Activated CD8-positive, alpha-beta memory T cell treated with anti-CD3 and anti-CD28 coated beads for 36 hours (primary cell): ENCODE results near the gene PAX5. TPM values are rescaled to one million over a fixed set of nuclear protein-coding genes. Genes with fewer than 3 reads are reported as not detected.
"Not testable (repeated sequence)": the region's sequence is repeated elsewhere in the genome, so short reads cannot be mapped to it uniquely, and the experiment has no call there.

ENCODE experiments used
- CTCF ChIA-PET: fragments of 350-600 bp; sonication (Branson Sonifier 250); formaldehyde crosslinking; loops from one replicate; lab custom pipeline; 2021; ENCODE audit warnings: antibody characterized with exemption; lab: Charles Lee
- POLR2A ChIA-PET: fragments of 350-600 bp; sonication (Branson Sonifier 250); formaldehyde crosslinking; loops from one replicate; lab custom pipeline; 2021; ENCODE audit warnings: antibody characterized with exemption; lab: Charles Lee
- total RNA-seq, 2 experiments: library from RNA; stranded (reverse); gene quantifications; one replicate each; pipeline ENCODE4 v1.2.3, GENCODE V29; 2021

Gene PAX5
- total RNA-seq, 2 experiments from 2014 or later = 0.23 to 0.34 TPM

DNA sequence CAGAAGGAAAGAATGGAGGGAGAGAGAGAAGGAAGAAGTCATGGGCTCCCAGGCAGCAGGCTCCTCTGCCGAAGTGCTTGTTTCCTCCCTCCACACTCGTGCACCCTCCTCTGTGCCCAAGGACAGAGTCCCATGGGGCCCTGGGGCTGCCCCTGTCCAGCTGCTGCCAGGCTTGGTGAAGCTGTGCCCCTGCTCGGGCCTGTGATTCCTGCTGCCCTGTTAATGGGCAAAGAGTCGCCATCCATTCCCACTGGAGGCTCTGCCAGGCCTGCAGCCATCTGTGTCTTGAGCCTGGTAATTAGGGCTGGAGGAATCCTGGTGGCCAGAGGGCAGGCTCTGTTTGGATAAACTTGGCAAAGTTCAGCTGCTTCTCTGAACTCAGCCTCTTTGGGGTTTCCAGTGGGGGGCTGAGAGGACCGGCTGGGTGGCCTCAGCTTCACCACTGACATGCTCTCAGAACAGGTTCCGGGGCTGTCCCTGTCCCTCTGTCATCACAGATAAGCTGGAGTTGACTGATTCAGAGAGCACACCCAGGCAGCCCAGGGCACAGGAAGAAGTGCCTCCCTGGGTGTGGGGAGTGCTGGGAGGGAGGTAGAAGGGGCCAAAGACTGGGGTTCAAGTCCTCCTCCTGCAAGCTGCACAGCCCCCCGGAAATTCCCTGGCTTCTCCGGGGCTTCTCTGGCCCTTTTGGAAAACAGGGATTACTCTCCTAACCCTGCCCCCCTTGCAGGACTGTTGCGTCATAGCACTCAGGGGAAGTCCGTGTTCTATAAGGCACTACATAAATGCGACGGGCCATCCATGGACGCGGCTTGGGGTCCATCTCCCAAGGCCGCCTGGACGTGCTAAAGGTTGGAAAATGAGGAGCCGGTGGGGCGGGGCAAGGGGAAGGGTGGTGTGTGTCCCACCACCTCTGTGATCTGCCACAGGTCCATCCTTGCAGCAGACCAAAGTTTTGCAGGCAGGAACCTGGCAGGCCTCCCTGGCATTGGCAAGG is 154.8 kb downstream of the PAX5 start:
- CTCF ChIA-PET = interaction anchor here (0.8 kb wide), 1 partner anchor 25 kb away, joined by 3 read pairs; no protein-coding TSS in a partner anchor
- POLR2A ChIA-PET = no interaction called here

DNA sequence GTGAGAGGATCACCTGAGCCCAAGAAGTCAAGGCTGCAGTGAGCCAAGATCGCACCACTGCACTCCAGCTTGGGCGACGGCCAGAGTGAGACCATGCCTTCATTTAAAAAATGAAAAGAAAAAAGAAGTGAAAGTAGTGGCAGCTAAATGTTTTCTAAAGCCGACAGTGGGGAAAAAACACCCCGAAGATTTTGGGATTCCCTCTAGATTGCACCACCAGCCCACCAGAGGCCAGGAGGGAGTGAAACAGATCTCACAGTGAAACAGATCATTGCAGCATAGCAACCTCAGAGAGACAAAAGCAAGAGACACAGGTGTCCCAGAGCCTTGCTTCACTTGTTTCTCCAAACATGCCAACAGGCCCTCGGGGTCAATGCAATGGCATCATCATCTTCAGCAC is 156.8 kb downstream of the PAX5 start:
- ChIA-PET CTCF (no interaction called here), POLR2A (no interaction called here)

DNA sequence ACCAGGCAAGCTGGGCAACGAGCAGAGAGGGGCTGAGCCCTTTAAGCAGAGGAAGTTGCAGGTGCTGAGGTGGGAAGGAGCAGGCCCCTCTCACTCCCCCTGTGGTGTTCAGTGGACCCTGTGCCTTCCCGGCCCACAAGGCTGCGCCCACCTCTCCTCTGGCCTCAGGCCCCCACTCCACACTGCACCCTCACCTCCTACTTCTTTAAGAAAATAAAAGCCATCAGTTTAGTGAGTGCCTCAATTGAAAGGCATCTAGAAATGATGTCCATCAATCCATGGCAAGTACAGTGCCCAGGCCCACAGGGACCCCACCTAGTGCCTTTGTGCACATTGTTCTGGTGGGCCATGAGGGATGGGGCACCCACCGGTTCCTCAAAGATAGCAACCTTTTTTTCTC is 158.0 kb downstream of the PAX5 start:
- CTCF ChIA-PET = no interaction called here
- POLR2A ChIA-PET = no interaction called here

DNA sequence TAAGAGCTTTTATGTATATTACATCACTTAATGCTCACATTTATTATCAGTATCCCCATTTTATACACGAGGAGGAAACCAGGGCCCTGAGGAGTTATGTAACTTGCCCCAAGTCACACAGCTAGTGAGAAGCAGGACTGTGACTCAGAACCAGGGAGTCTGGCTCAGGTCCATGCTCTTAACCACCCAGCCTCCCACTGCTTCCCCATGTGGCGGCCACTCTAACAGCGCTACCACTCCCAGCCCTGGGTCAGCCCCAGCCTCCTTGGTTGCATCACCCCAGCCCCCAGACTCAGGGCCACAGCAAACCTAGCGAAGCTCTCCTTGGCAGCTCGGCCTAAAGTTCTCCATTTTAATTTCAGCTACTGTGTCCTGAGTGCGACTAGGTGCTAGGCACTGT is 159.1 kb downstream of the PAX5 start:
- ChIA-PET POLR2A (no interaction called here), CTCF (interaction anchor here (2.9 to 3.4 kb wide), 2 partner anchors 115 to 121 kb away, joined by 18 to 38 read pairs; no protein-coding TSS in a partner anchor)

DNA sequence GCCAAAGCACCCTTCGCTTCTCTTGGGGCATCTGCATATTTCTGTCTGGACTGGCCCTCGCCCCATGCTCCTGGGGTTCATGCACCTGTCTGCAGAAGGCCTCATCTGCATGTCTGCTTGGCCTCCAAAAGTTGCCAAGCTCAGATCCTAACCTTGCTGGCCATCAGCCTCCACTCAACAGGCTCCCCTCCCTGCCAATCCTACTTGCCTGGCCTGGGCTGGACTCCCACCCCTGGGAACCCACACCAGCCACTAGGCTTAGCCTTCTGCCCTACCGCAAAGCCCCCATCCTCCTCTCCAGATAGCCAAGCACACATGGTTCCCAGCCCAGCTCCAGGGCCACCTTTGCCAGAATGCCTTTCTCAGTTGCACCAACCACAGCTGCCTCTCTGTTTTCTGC is 159.8 kb downstream of the PAX5 start:
- ChIA-PET CTCF (interaction anchor here (1.5 to 3.4 kb wide), 6 partner anchors 30 to 122 kb away, joined by 4 to 38 read pairs (median 6); no protein-coding TSS in a partner anchor), POLR2A (no interaction called here)

DNA sequence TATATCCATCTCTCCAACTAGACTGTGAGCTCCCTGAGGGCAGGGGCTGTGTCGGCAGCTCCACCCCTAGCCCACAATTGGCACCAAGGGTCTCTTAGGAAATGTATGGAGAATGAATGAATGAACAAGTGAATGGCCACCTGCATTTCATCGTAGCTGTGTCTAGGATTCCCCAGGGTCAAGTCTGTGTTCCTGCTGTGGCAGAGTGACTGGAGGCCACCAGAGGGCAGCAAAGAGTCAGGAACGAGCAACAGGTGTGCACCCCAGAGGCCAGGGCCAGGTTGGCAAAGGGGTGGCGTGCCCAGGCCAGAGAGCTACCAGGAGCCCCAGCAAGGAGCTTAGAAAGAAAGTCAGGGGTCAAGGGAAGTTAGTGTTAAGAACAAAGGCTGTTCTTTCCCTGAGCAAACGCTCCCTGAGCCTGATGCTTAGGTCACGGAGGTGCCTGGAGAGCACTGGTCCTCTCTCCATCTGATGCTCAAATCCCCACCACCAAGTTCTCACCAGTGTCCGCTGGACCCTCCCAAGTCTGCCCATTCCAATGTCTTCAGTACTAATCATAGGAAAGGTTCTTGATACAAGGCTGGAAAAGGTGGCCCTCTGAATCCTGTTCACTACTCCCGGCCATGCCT is 160.7 kb downstream of the PAX5 start:
- POLR2A ChIA-PET = no interaction called here
- CTCF ChIA-PET = interaction anchor here (0.6 to 3.4 kb wide), 24 partner anchors 9 to 516 kb away, joined by 3 to 38 read pairs (median 4); no protein-coding TSS in a partner anchor

DNA sequence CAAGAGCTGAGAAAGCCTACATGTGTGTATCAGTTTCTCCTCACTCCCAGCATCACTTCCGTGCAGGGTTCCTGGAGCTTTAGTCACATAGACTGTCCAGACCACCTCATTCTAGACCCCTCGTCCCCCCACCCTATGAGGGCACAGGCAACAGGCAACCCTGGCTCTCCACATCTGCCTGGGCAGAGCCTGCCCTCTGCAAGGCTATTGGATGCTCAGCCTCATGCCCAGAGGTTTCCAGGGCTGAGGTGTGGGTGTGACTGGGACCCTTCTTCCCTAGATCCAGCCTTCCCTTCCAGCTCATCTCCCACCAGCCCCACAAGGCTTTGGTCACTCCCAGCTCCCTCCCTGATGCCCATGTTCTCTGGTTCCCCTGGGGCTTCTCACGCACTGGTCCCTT is 161.4 kb downstream of the PAX5 start:
- POLR2A ChIA-PET = no interaction called here

DNA sequence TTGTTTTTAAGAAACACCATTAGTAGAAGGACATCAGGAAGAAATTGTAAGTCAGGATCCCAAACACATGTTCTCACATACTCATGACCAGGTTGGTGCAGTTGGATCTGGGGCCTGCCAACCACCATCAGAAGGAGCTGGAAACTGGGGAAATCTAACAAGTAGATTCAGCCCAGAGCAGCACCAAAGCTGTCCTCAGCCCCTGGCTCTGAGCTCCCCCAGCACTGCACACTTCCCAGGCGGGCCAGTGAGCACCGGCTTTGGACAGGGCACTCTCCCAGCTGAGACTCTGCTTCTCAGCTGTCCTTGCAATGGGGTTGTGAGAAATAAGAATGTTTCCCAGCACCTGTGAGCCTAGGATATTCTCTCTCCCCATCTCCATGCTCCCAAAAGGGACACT is 162.5 kb downstream of the PAX5 start:
- POLR2A ChIA-PET = no interaction called here
- CTCF ChIA-PET = interaction anchor here (0.5 kb wide), 1 partner anchor 495 kb away, joined by 3 read pairs; no protein-coding TSS in a partner anchor

More for the DNA sequence above, 161.4 kb downstream of the PAX5 start:
- CTCF ChIA-PET = interaction anchor here (0.8 to 3.4 kb wide), 21 partner anchors 8 to 516 kb away, joined by 3 to 38 read pairs (median 4); no protein-coding TSS in a partner anchor

DNA sequence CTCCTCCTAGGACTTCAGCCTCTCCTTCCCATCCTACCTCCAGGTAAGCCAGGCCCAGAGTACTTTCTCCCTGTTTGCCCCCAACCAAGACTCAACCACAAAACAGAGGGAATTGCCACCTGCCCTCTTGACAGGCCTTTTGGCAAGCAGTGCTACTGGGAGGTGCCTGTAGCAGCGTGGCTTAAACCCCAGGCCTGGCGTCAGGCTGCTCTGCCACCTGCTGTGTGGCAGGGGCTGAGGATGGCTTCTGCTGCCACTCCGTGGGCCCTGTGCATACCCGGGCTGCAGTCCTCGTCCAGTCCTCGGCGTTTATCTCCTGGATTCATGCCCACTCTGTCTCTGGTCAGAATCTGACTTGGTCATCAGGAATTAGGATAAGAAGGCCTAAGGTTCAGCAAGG is 163.1 kb downstream of the PAX5 start:
- POLR2A ChIA-PET = no interaction called here
- CTCF ChIA-PET = interaction anchor here (0.5 kb wide), 1 partner anchor 496 kb away, joined by 3 read pairs; no protein-coding TSS in a partner anchor

DNA sequence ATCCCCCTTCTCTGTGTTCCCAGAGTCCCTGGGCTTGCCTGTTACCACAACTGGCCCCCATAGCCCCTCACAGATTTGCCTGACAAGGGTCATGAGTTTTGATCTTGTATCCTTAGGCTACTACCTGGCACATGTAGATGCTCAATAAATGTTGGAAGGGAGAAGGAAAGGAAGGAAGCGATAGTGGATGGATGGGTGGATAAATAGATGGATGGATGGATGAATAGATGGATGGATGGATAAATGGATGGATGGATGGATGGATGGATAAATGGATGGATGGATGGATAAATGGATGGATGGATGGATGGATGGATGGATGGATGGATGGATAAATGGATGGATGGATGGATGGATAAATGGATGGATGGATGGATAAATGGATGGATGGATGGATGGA is 164.5 kb downstream of the PAX5 start:
- CTCF ChIA-PET, POLR2A ChIA-PET: not testable (repeated sequence)

DNA sequence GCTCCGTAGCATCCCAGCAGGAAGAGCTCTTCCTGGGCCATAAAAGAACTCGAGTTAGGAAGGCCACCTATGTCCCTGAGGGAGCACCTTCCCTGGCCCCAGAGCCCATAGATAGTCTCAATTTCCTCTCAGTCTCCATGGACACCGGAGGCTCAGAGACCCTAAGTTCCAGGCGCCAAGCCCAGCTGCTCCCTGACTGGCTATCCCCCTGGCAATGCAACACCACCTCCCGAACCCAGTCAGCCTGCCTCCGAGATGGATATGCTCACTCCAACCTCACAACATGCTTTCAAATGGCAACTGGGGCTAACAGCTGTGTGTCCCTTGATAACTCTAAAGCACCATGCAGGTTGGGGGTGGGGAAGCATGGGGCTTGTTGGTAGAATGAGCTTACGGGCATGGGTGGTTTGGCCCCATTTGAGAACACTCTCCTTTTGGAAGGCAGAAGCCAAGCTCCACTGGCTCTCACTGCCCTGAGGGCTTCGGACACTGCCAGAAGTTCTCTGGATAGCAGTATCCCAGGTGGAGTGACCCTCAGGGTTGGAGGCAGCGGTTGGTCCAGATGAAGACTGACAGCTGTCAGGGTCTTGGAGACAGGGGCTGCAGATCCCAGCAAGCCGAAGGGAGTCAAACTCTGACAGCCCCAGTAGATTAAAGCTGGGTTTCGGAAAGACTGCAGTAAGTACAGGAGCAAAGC is 165.3 kb downstream of the PAX5 start:
- POLR2A ChIA-PET = no interaction called here
- CTCF ChIA-PET = no interaction called here

DNA sequence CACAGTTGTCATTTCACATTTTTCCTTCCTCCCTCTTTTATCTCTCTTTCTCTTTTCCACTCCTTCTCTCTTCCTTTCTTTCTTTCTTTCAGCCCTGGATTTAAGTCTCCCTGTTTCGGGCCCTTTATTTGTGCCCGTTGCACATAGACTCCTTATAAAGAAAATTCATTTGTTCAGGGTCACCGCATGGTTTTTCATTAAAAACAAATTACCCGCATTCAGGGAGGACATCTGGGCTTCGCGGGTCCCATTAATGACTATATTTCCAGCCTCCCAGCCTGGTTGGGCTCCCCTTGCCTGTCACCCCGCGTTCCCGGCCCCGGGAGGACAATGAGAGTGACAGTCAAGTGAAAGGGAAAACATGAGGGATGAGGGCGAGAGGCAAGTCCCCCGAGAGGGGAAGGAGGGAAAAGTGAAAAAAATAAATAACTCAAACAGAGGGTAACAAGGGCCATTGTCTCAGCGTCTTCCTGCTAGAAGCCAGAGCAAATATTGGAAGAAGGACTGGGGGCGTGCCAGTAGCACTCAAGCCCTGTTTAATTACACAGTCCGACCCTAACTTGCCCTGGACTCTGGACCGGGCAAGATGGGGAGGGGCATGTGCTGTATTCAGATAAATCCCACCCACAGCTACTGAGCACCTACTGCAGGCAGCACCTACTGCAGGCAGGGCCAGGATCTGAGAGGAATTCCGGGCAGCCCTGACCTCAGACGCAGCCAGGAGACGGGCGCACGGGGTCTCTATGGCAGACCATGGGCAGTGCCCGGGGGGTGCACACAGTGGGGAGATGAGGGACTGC is 166.2 kb downstream of the PAX5 start:
- ChIA-PET CTCF (no interaction called here), POLR2A (no interaction called here)

DNA sequence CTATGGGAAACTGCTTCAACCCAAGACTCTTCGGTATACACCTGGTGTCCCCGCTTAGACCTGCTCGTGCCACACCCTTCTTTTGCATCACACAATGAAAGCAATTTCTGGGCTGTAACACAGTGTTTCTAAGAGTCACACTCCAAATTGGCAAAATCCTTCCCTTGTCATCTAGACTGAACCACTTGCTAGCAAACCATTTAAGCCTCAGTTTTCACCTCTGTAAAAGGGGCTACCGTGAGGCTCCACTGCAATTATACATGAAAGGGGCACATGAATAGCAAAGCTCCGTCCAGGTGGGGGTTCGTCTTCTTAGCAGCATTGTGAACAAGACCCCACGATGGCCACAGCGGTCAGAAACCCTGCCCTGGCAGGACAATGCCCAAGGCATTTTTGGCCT is 166.8 kb downstream of the PAX5 start:
- ChIA-PET CTCF (no interaction called here), POLR2A (no interaction called here)

DNA sequence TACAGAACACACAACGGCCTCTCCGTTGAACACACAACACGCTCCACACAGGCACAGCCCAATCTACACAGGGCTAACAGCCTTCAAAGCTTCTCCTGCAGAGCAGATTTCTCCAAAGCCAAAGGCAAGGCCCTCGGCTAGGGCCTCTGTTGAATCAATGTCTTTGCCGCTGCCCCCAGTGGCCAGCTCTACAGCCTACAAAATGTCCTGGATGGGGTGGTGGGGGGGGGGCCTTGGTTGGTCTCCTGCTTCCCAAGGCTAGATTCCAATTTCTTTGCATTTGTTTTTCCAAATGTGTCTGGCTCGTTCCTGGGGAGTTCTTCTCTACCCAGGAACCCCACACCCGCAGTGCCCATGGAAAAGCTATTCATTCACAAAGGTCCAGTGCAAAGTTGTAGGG is 167.2 kb downstream of the PAX5 start:
- ChIA-PET POLR2A (interaction anchor here (0.6 kb wide), 1 partner anchor 54 kb away, joined by 3 read pairs; no protein-coding TSS in a partner anchor), CTCF (interaction anchor here (0.9 kb wide), 1 partner anchor 125 kb away, joined by 3 read pairs; no protein-coding TSS in a partner anchor)

DNA sequence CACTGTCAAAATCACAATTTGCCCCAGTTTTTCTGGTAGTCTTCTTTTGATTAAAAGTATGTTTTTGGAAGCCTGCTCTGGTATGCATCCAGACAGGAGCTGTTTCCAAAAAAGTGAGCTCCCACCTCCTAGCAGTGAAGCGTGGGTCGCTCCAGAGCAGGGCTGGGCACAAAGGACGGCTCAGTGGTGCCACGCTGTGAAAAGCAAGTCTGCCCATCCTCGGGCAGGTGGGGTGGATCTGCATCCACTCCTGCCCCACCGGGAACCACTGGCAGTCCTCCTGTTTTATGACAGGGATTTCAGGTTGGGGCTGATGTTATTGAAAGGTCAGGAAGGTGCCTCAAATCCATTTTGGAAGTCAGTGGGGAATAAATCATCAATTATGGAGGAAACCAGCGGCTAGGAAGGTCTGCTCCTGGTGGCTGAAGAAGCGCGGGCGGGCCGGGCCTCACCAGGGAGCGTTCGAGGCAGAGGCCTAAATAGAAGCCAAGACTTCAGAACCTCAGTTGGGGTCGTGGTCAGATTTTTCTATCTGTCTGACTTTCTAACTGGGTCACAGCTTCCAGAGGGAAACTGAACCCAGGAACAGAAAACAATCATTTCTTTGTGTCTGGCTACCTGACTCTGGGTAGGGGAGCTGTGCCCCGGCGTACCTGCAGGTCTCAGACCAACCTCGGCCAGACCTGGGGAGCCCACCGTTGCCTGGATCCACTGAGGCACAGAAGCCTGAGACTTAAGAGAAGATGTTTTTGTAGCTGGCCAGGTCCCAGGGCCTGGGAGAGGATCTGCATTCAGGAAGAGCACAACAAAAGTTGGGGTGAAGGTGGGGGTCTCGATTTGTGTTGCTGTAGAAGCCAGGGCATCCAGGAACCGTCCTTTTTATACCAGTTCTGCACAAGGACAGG is 168.1 kb downstream of the PAX5 start:
- POLR2A ChIA-PET = interaction anchor here (0.6 kb wide), 1 partner anchor 53 kb away, joined by 3 read pairs; no protein-coding TSS in a partner anchor

DNA sequence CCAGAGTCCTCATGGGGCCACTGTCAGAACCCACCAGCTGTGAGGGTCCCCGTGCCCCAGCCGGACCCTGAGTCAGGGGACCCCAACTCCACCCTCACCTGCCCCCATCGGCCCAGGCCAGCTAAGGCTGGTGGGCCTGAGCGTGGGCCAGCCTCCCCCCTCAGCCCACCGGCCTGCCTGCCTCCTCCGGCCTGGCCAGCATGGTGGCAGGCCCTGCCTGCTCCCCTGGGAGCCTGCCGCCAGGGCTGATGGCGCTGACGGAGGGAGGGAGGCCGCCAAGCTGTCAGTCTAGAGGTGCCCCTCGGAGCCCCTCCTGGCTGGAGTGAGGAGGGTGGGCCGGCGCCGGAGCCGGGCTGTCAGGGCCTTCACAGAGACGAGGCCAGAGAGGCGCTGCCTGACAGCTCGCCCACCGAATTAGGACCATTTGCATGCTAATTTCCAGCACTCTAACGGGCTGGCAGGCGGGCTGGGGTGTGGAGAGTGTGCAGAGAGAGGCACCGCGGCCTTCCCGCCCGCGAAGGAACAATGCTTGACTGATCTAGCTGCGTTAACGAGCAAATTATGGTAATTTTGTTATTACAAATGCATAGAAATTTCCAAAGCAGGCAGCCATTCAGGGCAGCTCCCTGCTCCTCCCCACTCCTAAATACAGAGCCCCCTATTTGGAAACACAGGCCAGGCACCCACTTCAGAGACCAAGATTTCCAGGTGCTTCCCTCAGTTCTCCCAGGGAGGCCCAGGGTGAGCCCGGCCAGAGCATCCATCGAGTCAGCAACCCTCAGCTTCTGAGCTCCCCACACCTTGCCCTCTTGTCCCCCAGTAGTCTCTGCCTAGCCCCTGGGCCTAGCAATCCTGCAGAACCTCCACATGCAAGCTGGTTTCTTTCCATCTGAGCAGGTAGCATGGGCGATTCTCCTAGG is 169.3 kb downstream of the PAX5 start:
- CTCF ChIA-PET = interaction anchor here (1.0 kb wide), 1 partner anchor 8 kb away, joined by 3 read pairs; no protein-coding TSS in a partner anchor
- POLR2A ChIA-PET = no interaction called here

More for the DNA sequence above, 168.1 kb downstream of the PAX5 start:
- CTCF ChIA-PET = interaction anchor here (0.9 kb wide), 1 partner anchor 126 kb away, joined by 3 read pairs; no protein-coding TSS in a partner anchor
